GM21786 (cell line): ENCODE measurements around the gene CTSF.
"Not testable (repeated sequence)": the region's sequence is repeated elsewhere in the genome, so short reads cannot be mapped to it uniquely, and the experiment has no call there.

Experiments used
- ATAC-seq: cut with Tn5 transposase; IDR thresholded peaks from one replicate; pipeline ENCODE4 v1.9.1; 2021; ENCODE audit not compliant: unreplicated experiment

The CTSF gene

DNA sequence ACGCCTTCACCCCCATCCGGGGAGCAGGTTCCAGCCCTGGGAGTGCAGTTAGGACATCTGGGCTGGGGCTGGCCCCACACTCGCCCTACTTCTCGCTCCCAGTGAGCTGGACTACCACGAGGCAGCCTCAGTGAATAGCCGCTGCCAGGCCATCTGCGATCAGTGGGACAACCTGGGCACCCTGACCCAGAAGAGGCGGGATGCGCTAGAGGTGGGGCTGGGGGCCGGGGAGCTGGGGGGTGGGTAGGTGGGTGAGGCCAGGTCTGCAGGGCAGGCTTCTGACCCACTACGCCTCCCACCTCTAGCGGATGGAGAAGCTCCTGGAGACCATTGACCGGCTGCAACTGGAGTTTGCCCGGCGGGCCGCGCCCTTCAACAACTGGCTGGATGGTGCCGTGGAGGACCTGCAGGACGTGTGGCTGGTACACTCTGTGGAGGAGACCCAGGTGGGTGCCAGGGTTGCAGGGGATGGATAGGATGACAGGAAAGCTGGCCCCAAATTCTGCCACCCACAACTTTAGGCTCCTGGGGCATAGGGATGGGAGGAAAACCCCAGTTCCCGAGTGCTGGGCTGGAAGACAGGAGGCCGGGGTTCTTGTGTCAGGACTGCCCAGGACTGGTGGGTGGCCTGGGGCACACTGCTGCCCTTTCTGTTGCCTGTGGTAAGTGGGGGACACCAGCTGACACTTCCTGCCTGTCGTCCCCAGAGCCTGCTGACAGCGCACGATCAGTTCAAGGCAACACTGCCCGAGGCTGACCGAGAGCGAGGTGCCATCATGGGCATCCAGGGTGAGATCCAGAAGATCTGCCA is 8.3 kb downstream of the CTSF start:
- no peak for ATAC-seq

DNA sequence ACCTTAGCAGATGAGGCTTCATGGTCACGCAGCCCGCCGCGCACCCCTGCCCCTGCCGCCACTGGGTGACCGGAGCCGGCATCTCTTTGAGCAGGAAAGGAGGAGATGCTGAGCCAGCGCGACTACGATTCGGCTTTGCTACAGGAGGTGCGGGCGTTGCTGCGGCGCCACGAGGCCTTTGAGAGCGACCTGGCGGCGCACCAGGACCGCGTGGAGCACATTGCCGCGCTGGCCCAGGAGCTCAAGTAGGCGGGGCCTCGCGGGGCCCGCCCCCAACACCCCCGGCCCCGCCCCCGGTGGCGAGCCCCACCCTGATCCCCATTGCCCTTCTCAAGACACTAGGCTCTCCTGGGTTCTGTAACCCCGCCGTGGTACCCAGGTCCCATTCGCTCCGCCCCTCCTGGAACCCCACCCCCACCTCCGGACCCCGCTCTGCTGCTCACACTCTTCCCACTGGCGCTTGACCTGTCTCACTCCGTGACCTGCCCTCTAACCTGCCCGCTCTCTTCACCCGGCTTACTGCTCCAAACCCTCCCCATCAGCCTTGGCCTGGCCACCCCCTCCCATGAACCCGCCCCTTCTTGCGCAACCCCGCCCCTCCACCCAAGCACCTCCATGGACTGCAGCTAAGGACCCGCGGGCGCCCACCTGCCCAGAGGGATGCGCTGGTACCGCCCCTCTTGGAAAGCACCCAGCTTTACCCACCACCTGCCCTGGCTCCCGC is 9.1 kb downstream of the CTSF start:
- no peak for ATAC-seq

DNA sequence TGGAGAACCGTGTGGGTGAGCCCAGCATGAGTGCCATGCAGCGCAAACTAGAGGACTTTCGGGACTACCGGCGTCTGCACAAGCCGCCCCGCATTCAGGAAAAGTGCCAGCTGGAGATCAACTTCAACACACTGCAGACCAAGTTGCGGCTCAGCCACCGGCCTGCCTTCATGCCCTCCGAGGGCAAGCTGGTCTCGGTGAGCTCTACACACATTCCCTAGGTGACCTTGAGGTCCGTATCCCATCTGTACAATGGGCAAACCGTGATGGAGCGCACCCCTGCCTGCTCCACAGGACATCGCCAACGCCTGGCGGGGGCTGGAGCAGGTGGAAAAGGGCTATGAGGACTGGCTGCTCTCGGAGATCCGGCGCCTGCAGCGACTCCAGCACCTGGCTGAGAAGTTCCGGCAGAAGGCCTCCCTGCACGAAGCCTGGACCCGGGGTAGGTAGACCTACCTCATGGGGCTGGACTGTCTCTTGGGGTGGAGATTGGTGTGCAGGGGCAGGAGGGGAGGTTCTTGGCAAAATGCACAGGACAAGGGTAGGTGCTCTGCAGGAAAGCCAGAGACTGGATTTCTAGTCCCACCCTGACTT is 10.6 kb downstream of the CTSF start:
- ATAC-seq: no peak

DNA sequence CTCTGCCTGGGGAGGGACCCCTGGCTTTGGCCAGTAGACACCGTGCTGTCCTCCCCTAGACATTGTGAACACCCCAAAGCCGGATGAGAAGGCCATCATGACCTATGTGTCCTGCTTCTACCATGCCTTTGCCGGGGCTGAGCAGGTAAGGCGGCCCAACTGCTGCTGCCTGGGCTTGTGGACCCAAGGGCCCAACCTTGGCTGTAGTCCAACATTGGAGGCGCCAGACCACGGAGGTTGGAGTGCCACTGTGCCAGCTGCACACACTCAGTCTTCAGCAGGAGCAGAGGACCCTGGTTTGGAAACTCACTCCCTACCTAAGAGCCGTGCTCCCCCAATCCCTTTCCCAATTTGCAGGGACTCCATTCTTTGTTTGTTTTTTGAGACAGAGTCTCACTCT is 12.3 kb downstream of the CTSF start:
- no peak for ATAC-seq

DNA sequence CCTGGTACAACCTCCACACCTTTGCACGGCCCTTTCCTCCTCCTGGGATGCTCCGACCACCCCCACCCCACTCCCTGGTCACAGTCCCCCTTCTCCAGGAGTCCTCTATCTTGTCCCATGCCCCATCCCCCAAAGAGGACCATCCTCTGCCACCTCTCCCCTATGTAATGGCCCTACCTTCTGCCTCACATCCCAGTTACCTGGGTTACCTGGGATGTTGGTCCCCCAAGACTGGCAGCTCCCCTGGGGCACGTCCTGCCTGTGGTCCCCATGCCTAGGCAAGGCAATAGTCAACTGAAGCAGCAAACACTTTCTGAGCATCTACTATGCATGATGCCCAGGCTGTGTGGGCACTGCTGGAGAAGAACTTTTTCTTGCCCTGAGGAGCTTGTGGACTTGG is 13.0 kb downstream of the CTSF start:
- no peak for ATAC-seq

DNA sequence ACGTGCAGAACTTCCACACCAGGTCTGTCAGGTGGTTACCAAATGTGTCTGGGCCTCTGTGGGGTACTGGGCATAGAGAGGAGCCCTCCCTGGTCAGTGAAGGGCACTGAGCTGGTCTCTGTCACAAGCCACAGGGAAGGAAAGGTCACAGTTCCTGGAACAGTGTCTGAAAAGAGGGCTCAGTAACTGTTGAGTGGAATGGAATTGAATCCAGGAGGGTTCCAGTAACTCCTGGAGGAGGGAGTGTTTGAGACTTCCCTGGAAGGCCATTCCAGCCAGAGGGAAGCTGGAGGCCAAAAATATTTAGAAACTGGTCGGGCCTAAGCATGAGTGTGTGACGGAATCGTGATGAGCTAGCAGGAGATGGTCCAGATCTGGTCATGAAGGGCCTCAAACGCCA is 13.8 kb downstream of the CTSF start:
- no peak for ATAC-seq

DNA sequence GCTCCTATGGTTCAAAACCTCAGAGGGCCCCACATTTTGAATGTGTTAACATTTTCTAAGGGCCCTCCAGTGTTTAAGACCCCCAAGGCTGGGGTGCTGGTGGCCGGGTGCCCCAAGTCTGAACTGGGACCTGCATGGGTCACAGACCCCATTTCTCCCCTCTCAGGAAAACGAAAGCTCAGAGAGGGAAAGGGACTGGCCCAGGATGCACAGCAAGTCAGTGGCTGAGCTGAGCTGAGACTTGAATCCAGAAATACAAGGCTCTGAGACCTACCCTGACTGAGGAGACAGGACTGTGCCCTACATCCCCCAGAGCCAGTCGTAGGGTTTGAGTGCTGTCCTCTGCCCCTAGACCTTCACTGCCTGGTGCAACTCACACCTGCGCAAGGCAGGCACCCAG is 17.5 kb downstream of the CTSF start:
- no peak for ATAC-seq

DNA sequence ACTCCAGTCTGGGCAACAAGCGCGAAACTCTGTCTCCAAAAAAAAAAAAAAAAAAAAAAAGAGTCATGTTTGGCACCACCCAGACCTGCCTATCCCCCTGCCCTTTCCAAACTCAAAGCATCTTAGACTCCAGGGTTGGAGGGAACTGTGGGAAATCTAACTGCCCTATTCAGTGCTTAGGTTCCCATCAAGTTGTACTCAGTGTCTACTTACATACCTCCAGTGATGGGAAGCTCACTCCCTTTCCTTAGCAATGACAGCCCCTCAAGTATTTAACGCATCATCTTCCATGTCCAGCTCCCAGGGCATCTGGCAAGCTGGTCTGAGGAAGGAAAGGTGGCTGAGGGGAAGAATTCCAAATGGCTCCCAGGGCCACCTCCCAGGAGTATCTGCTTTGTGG is 18.7 kb downstream of the CTSF start:
- ATAC-seq: no peak

DNA sequence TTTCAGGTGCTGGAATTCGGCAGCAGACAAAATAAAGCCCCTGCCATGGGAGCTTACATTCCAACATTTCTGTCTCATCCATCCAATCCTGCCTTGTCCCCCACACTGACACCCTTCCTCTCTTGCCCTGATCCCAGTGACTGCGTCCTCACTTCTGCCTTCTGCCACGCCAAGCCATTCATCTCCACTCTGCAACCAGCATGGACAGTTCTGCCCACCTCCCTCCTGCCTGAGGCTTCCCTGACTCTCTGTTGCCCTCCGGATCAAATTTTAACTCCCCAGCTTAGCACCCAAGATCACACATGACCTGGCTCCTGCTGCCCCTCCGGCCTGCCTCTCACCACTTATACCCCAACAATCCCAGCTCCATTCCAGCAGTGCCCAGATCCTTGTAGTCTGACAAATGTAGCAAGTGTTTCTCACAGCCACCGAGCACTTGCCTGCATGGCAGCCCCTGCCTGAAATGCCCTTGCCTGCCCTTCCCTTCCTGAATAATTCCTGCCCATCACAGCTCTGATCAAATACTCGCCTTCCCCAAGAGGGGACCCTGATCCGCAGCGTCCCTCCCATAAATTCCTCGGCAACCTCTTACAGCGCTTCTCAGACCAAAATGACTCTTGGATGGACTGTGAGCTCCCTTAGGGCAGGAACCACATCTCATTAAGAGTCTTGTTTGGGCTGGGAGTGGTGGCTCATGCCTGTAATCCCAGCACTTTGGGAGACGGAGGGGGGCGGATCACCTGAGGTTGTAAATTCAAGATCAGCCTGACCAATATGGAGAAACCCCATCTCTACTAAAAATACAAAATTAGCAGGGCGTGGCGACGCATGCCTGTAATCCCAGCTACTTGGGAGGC is 19.4 kb downstream of the CTSF start:
- ATAC-seq: no peak

DNA sequence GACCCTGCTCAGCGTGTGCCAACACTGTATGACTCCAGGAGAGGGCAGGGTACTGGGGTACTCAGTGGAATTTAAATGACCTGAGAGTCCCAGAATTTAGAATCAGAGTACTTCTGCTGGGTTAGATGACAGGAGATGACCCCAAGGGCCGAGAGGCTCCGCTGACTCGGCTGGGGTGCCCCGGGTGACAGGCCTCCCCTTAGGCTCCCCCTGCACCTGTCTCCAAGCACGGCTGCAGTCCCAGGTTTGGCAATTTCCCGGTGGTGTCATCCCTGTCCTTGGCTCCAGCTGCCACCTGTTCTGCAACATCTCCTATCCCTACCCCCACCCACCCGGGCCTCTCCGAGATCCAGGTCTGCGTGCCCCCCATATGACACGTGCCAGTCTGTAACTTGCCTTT is 20.4 kb downstream of the CTSF start:
- no peak for ATAC-seq

DNA sequence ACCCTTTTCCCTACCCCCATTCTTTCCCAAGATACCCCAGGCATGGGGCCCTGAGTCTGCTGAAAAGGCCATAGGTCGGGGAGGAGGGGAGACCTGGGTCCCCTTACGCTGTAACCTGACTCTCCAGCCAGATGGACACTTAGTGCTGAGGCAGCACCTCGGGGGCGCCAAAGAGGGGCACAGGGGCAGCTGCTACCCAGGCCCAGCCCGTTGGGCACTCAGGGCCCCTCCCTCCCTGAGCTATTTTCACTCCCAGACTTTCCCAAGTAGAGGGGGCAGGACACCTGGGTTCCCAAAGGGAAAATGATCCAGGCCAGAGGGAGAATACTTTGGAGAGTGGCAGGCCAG is 20.8 kb downstream of the CTSF start:
- no peak for ATAC-seq

DNA sequence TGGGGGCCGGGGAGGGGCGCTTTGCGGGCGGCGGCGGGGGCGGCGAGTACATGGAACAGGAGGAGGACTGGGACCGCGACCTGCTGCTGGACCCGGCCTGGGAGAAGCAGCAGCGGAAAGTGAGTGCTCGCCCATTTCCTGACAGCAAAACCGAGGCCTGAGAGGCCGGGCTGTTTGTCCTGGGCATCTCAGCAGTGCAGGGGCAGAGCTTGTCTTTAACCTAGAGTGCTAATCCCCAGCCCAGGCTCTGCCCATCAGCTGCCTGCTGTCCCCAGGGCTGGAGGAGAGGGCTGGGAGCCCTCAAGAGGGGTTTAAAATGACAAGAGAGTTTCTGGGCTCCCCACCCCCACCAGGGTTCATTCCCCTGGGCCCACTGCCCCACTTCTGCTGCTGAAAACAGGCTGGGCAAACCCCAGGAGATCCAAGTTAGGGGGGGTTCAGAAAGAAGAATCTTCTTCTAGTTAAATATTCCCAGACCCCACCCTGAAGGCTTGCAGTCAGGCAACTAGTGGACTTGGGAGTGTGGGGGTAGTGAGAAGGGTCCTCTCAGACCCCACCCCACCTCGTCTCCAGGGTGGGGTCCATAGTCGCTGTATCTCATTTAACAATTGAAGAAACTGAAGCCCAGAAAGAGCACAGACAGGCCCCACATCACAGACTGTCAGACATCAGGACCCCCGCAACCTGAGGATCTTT is 21.3 kb downstream of the CTSF start:
- ATAC-seq: no peak

DNA sequence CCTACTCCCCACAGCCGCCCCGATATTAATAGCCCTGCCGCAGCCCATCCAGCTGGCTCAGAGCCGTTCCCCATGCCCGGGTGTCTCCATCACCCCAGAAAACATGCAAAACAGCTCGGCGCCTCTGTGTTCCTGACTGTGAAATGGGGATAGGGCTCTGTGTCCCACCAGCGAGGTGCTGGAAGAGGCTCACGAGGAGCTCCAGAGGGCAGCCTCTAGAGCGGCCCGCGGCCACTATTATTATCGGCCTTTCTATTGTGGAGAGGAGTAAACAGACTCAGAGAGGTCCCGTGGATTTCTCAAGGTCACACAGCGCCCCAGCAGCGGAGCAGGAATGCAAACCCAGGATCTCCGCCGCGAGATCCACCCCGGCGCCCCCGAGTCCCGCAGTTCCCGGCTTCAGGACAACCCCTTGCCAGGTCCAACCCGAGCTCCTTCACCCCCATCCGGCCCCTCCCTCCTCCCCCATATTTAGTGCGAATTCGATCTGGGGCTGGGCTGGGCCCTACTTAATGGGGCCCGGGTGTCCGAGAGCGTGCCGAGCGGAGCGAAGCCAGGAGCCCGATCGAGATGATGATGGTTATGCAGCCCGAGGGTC is 21.9 kb downstream of the CTSF start, which contains the start of gene ACTN3:
TSS of gene ACTN3 (plus strand) at position 536 of the 598 bp plus-strand sequence. CDS start at position 571, 35 bp downstream.
- no peak for ATAC-seq

DNA sequence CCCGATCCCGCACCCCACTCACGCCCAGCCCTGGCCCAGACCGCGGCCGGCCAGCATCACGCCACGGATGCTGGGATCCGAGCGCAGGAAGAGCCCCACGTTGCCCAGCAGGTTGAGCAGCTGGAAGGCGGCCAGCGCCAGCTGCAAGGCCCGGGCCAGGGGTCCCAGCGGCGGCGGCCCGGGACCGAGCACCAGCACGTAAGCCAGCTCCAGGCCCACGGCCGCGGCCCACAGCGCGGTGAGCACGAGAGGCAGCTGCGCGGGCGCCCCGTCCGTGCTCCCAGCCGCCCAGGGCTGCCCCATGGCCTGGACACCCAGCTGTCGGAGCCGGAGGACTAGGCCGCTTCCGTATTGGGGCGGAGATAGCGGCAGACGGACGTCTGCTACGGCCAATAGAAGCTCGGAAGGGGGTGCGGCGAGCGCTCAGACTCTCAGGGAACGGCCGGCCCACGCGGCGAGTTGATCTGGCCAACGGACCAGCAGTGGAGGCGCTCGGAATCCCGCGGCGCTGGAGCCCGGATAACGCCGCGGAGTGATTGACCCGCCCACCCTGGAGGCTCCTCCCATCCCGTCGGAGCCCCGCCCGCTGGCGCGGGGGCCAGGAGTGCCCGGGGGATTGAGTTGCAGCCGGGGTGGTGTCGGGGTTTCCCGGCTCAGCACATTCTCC is 22.6 kb downstream of the CTSF start, which contains the start of gene ZDHHC24:
TSS of gene ZDHHC24 (minus strand) at position 348 of the 667 bp plus-strand sequence. CDS start at position 303, 45 bp downstream.
- ATAC-seq: peak; percentile 85

DNA sequence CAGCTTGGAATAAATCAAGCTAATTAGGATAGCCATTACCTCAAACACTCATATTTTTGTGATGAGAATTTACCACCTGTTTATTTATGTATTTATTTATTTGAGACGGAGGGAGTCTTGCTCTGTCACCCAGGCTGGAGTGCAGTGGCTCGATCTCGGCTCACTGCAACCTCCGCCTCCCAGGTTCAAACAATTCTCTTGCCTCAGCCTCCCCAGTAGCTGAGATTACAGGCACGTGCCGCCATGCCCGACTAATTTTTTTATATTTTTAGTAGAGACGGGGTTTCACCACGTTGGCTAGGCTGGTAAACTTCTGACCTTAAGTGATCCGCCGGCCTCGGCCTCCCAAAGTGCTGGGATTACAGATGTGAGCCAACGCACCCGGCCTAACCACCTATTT is 23.5 kb downstream of the CTSF start:
- not testable (repeated sequence) for ATAC-seq

DNA sequence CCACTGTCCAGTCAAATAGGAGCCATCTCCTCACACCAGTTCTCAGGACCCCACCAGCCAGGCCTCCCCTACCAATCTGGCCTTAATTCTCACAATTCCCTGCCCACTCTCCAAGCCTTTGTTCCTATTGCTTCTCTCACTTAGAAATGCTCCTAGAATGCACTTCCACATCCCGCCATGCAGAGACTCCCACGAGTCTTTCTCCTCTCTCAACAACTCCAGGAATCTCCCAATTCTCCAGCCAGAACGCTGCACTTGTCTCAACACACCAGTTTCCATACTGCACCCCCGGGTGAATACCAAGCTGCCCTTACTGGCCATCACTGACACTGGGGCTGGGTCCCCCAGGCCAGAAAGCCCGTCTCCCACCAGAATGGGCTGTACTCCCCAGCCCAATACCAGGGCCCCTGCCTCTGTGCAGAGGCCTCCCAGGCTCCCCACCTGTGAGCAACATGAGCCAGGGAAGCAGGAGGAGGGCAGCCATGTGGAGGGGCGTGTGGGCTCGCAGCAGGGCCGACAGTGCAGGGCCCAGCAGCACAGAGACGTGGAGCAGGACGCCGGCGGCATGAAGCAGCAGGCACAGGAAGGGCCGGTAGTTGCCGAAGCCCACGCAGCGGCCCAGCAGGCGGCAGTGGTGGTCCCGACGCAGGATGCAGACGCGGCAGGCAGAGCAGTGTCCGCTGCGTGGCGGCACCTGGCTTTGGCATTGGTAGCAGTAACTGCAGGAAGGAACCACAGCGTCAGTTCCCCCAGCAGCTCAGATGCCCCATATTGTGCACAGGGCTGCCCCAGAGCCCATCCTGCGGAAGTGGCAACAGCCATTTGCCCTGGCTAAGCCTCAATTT is 24.9 kb downstream of the CTSF start:
- no peak for ATAC-seq

DNA sequence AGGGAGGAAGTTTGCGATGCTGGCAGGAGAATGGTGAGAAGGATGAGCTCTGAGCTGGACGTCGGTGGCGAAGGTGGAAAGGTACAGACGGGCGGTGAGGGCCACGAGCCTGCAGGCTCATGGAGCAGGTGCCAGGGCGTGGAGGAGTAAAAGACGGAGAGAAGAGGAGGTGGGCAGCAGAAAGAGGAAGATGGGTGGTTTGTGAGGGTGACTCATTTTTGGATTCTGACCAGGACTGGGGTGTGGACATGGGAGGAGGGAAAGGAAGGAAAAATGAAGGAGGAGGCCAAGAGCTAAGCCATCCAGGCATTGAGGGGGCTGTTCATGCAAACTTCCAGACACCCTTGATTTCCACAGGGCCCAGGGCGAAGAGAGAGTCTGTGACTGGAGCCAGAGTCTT is 26.0 kb downstream of the CTSF start:
- ATAC-seq: no peak

DNA sequence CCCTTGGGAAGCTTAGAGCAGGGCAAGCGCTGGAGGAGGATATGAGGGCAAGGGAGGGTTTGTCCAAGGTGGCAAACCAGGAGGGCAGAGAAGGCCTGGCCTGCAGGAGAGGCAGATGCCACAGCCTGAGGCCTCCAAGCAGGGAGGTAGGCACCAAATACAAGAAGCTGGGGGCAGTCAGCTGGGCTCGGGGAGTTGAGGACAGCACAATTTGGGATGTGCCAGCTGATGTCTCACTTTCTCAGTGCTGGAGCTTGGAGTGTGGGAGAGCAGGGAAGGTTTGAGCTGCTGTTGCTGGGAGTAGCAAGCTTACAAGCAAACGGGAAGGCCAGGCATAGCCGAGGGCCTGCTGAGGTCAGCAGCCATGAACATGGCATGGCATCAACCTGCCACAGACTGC is 26.5 kb downstream of the CTSF start:
- ATAC-seq: no peak

DNA sequence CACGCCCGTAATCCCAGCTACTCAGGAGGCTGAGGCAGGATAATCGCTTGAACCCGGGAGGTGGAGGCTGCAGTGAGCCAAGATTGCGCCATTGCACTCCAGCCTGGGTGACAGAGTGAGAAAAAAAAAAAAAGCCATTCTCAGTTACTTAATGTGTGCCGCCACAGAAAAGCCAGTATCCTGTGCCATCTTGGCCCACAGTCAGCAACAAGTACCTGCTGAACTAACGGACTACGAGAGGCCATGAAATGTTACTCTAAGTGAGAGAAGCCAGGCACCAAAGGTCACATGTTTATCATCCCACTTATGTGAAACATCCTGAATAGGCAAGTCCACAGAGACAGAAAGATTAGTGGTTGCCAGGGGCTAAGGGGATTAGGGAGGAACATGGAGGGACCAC is 27.8 kb downstream of the CTSF start:
- not testable (repeated sequence) for ATAC-seq
